Kidney (tissue), 14 donors: ENCODE measurements around the gene MEGF6. TPM values are rescaled to one million over a fixed set of nuclear protein-coding genes. Genes with fewer than 3 reads are reported as not detected.

Experiments used
- DNase-seq, 5 donors: peaks; one replicate each; pipeline ENCODE4 v3.0.0-alpha.2; 2013 to 2020
- FAIRE-seq: peaks from 2 replicates; lab custom pipeline; 2012; peaks lifted over from hg19 to GRCh38; lab: Jason Lieb, UNC
- H3K27ac ChIP-seq, 2 donors: one replicate each; pipeline ENCODE4 v1.7.0; 2013; ENCODE audit warnings: low read depth in 2 of 2, low read length in 2 of 2, inconsistent platforms in 1 of 2
- H3K27me3 ChIP-seq: one replicate; pipeline ENCODE4 v1.7.1; 2013; ENCODE audit warnings: low read length, inconsistent platforms; ENCODE audit not compliant: control insufficient read depth, insufficient read depth
- H3K36me3 ChIP-seq, 3 donors: one replicate each; pipeline versions ENCODE4 v1.7.0 to v1.7.1; 2013; ENCODE audit warnings: low read length in 3 of 3, control low read depth in 1 of 3, inconsistent platforms in 1 of 3; ENCODE audit not compliant: insufficient read depth in 3 of 3, control insufficient read depth in 2 of 3
- H3K4me1 ChIP-seq, 3 donors: one replicate each; pipeline versions ENCODE4 v1.7.0 to v1.7.1; 2013; ENCODE audit warnings: low read length in 3 of 3, inconsistent platforms in 1 of 3, low read depth in 1 of 3; ENCODE audit not compliant: control insufficient read depth in 2 of 3, insufficient read depth in 2 of 3
- H3K4me3 ChIP-seq, 3 donors: one replicate each; pipeline versions ENCODE4 v1.7.0 to v1.8.1; 2013; ENCODE audit warnings: low read length in 3 of 3, control low read depth in 1 of 3, inconsistent platforms in 1 of 3
- H3K9ac ChIP-seq, 3 donors: one replicate each; pipeline versions ENCODE4 v1.7.0 to v1.7.1; 2013; ENCODE audit warnings: low read length in 3 of 3, control low read depth in 1 of 3, inconsistent platforms in 1 of 3
- H3K9me3 ChIP-seq, 3 donors: one replicate each; pipeline versions ENCODE4 v1.7.0 to v1.7.1; 2013; ENCODE audit warnings: low read length in 3 of 3, control low read depth in 1 of 3, inconsistent platforms in 1 of 3; ENCODE audit not compliant: control insufficient read depth in 2 of 3, insufficient read depth in 1 of 3
- intact Hi-C: fragments of 100-400 bp; cut with DNase I; formaldehyde crosslinking; loops from one replicate; pipeline ENCODE4 v1.11.1; 2022
- polyA plus RNA-seq: library from polyadenylated mRNA; stranded (reverse); fragments of 350-450 nt; fragmentation: Illumina TruSeq; extraction: RNeasy Lipid Tissue Mini Kit (QIAGEN cat#74804); gene quantifications from one replicate; pipeline ENCODE4 v1.2.3, GENCODE V29; 2014; ENCODE audit warnings: low read depth, low replicate concordance; ENCODE audit not compliant: insufficient read depth
- total RNA-seq: library from RNA; stranded (reverse); fragmentation: NEBNext Ultra II Directional; extraction: Animal tissue kit (Norgen Biotek cat#: 25700); gene quantifications from one replicate; pipeline ENCODE4 v1.2.1, GENCODE V29; 2021
- TF ChIP-seq, protein P1 (sequence below): IDR thresholded peaks from 3 replicates; pipeline ENCODE4 v1.5.1; 2012; ENCODE audit warnings: mild to moderate bottlenecking, moderate library complexity, borderline replicate concordance; ENCODE audit not compliant: insufficient read depth; ENCODE audit errors: extremely low read depth
- donor health status: control.
- donor health status: control.
- donor health status: control.
- donor health status: control.
- donor health status: control.
- donor health status: DM: yes; HTN: yes; CAD: no.
- donor health status: Normal renal cell carcinoma (clear cell type).

The MEGF6 gene
- total and polyA plus RNA-seq, 2 donors from 2014 or later: 2.8 to 10.9 TPM

- intact Hi-C loops: no loop called here
- TF ChIP-seq, protein P1, sequence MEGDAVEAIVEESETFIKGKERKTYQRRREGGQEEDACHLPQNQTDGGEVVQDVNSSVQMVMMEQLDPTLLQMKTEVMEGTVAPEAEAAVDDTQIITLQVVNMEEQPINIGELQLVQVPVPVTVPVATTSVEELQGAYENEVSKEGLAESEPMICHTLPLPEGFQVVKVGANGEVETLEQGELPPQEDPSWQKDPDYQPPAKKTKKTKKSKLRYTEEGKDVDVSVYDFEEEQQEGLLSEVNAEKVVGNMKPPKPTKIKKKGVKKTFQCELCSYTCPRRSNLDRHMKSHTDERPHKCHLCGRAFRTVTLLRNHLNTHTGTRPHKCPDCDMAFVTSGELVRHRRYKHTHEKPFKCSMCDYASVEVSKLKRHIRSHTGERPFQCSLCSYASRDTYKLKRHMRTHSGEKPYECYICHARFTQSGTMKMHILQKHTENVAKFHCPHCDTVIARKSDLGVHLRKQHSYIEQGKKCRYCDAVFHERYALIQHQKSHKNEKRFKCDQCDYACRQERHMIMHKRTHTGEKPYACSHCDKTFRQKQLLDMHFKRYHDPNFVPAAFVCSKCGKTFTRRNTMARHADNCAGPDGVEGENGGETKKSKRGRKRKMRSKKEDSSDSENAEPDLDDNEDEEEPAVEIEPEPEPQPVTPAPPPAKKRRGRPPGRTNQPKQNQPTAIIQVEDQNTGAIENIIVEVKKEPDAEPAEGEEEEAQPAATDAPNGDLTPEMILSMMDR: no peak
- FAIRE-seq (no peak), DNase-seq (peak in 1 of 5 donors; percentile 54)
- H3K9ac ChIP-seq: no peak overlapping the region
- no peak overlapping the region for H3K27ac ChIP-seq
- H3K4me3 ChIP-seq: no peak overlapping the region
- H3K9me3 ChIP-seq: no peaks in the 10 kb centered on the region
- no peaks in the 10 kb centered on the region for H3K27me3 ChIP-seq
- peaks cover 4 to 31% (median 14%) of the 10 kb centered on the region in 3 donors for H3K36me3 ChIP-seq
- H3K4me1 ChIP-seq: peaks cover 0 to 6% (median 3%) of the 10 kb centered on the region in 3 donors
Observed at GRCh38 chr1:3629561-3630160, 18.4 kb upstream of the MEGF6 start.

DNA sequence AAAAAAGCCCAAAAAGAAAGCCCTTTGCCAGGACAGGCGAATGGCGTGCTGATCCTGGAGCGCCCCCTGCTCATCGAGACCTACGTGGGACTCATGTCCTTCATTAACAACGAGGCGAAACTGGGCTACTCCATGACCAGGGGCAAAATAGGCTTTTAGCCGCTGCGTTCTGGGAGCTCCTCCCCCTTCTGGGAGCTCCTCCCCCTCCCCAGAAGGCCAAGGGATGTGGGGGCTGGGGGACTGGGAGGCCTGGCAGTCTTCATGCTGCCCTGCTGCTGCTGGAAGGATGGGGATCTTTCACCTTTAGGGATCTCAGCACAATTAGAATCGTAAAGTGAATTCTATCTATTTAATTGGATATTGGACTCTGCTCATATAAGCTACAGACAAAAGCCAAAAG, 17.1 kb upstream of the MEGF6 start:
- no peaks in the 10 kb centered on the region for H3K27me3 ChIP-seq
- intact Hi-C loops: no loop called here
- DNase-seq (peak in 1 of 5 donors; percentile 31), FAIRE-seq (no peak)
- H3K9ac ChIP-seq: no peak overlapping the region
- no peaks in the 10 kb centered on the region for H3K9me3 ChIP-seq
- H3K27ac ChIP-seq: no peak overlapping the region
- peaks cover 0 to 10% (median 9%) of the 10 kb centered on the region in 3 donors for H3K4me1 ChIP-seq
- H3K4me3 ChIP-seq: no peak overlapping the region
- TF ChIP-seq, protein P1: no peak
- peaks cover 4 to 29% (median 12%) of the 10 kb centered on the region in 3 donors for H3K36me3 ChIP-seq

- intact Hi-C loops: no loop called here
- Histone ChIP-seq H3K4me3 (no peak overlapping the region), H3K9me3 (no peaks in the 10 kb centered on the region), H3K27me3 (no peaks in the 10 kb centered on the region), H3K27ac (no peak overlapping the region), H3K4me1 (peaks cover 0 to 17% (median 16%) of the 10 kb centered on the region in 3 donors), H3K9ac (no peak overlapping the region), H3K36me3 (peaks cover 4 to 29% (median 12%) of the 10 kb centered on the region in 3 donors)
- FAIRE-seq (no peak), DNase-seq (peak in 1 of 5 donors; percentile 66)
- TF ChIP-seq, protein P1: no peak
Observed at GRCh38 chr1:3627515-3628253, 16.4 kb upstream of the MEGF6 start.
